Measurements from ENCODE around the gene DLG2. TPM values are rescaled to one million over a fixed set of nuclear protein-coding genes. Genes with fewer than 3 reads are reported as not detected.
"Not testable (repeated sequence)": the region's sequence is repeated elsewhere in the genome, so short reads cannot be mapped to it uniquely, and the experiment has no call there.

The DLG2 gene
- total RNA-seq, 4 donors from 2014 or later: 2.9 to 30.2 (median 22.6) TPM

- DNase-seq: no peak
- no peak for TF ChIP-seq CTCF (IDR thresholded peaks at IDR 0.05)
- TF ChIP-seq POLR2A (IDR thresholded peaks at IDR 0.05): no peak
- Histone ChIP-seq H3K9me3 (no peaks in the 10 kb centered on the region), H3K27me3 (no peaks in the 10 kb centered on the region), H3K27ac (no peak overlapping the region), H3K4me3 (no peak overlapping the region), H3K36me3 (no peaks in the 10 kb centered on the region), H3K4me1 (no peaks in the 10 kb centered on the region)
- intact Hi-C loops (cut with DNase I; ENCODE audit: low total_unique reads): no loop called here
Measured at GRCh38 chr11:83448686-83449085, 2178.5 kb downstream of the DLG2 start.

- H3K4me3 ChIP-seq; H3K4me1 ChIP-seq; H3K27me3 ChIP-seq; DNase-seq; H3K9me3 ChIP-seq; H3K36me3 ChIP-seq; intact Hi-C loops (cut with DNase I; ENCODE audit: low total_unique reads); H3K27ac ChIP-seq: not testable (repeated sequence)
Measured at GRCh38 chr11:83443880-83444279, 2183.3 kb downstream of the DLG2 start.

- no peaks in the 10 kb centered on the region for H3K4me1 ChIP-seq
- no peaks in the 10 kb centered on the region for H3K9me3 ChIP-seq
- H3K27ac ChIP-seq: no peak overlapping the region
- no peaks in the 10 kb centered on the region for H3K27me3 ChIP-seq
- no peaks in the 10 kb centered on the region for H3K36me3 ChIP-seq
- no peak overlapping the region for H3K4me3 ChIP-seq
- DNase-seq: no peak
- TF ChIP-seq CTCF (IDR thresholded peaks at IDR 0.05) (no peak), POLR2A (IDR thresholded peaks at IDR 0.05) (no peak)
- intact Hi-C loops (cut with DNase I; ENCODE audit: low total_unique reads): no loop called here
Measured at GRCh38 chr11:83441601-83442000, 2185.5 kb downstream of the DLG2 start.

GRCh38 chr11:83441171-83441570 is 2186.0 kb downstream of the DLG2 start:
- H3K4me3 ChIP-seq: no peak overlapping the region
- intact Hi-C loops (cut with DNase I; ENCODE audit: low total_unique reads): no loop called here
- DNase-seq: no peak

GRCh38 chr11:83438438-83438837 is 2188.7 kb downstream of the DLG2 start:
- Histone ChIP-seq H3K9me3 (no peaks in the 10 kb centered on the region), H3K27me3 (no peaks in the 10 kb centered on the region), H3K27ac (no peak overlapping the region), H3K4me3 (no peak overlapping the region), H3K4me1 (no peaks in the 10 kb centered on the region), H3K36me3 (no peaks in the 10 kb centered on the region)
- TF ChIP-seq POLR2A (IDR thresholded peaks at IDR 0.05): no peak
- no peak for TF ChIP-seq CTCF (IDR thresholded peaks at IDR 0.05)
- intact Hi-C loops (cut with DNase I; ENCODE audit: low total_unique reads): no loop called here
- DNase-seq: no peak

More at GRCh38 chr11:83441171-83441570, 2186.0 kb downstream of the DLG2 start:
- TF ChIP-seq POLR2A (IDR thresholded peaks at IDR 0.05) (no peak), CTCF (IDR thresholded peaks at IDR 0.05) (no peak)
- Histone ChIP-seq H3K9me3 (no peaks in the 10 kb centered on the region), H3K4me1 (no peaks in the 10 kb centered on the region), H3K27me3 (no peaks in the 10 kb centered on the region), H3K27ac (no peak overlapping the region), H3K36me3 (no peaks in the 10 kb centered on the region)

- no peaks in the 10 kb centered on the region for H3K9me3 ChIP-seq
- H3K4me3 ChIP-seq: no peak overlapping the region
- no peaks in the 10 kb centered on the region for H3K36me3 ChIP-seq
- TF ChIP-seq CTCF (IDR thresholded peaks at IDR 0.05) (no peak), POLR2A (IDR thresholded peaks at IDR 0.05) (no peak)
- no peak overlapping the region for H3K27ac ChIP-seq
- no peaks in the 10 kb centered on the region for H3K27me3 ChIP-seq
- no peaks in the 10 kb centered on the region for H3K4me1 ChIP-seq
- no peak for DNase-seq
- intact Hi-C loops (cut with DNase I; ENCODE audit: low total_unique reads): no loop called here
Measured at GRCh38 chr11:83437939-83438338, 2189.2 kb downstream of the DLG2 start.

Data from uterus (tissue), 4 donors.